Liver (tissue), 9 donors: ENCODE results near the gene ADAM21. TPM values are rescaled to one million over a fixed set of nuclear protein-coding genes. Genes with fewer than 3 reads are reported as not detected.
"Not testable (repeated sequence)": the region's sequence is repeated elsewhere in the genome, so short reads cannot be mapped to it uniquely, and the experiment has no call there.

Experiments used
- DNase-seq: peaks from one replicate; pipeline ENCODE4 v3.0.0-alpha.2; 2017; ENCODE audit warnings: low spot score
- H3K27ac ChIP-seq, 2 donors: one replicate each; pipeline ENCODE4 v1.7.0; 2013; ENCODE audit warnings: inconsistent platforms in 2 of 2, low read length in 2 of 2, control low read depth in 1 of 2, low read depth in 1 of 2, mild to moderate bottlenecking in 1 of 2
- H3K27me3 ChIP-seq, 4 donors: one replicate each; pipeline versions ENCODE4 v1.6.1 to v1.7.0; 2013; ENCODE audit warnings: low read length in 3 of 4, inconsistent platforms in 1 of 4, mild to moderate bottlenecking in 1 of 4, moderate library complexity in 1 of 4; ENCODE audit not compliant: control insufficient read depth in 4 of 4, insufficient read depth in 4 of 4
- H3K36me3 ChIP-seq, 4 donors: one replicate each; pipeline versions ENCODE4 v1.6.1 to v1.7.0; 2013; ENCODE audit warnings: low read length in 3 of 4, mild to moderate bottlenecking in 3 of 4, low read depth in 1 of 4, moderate library complexity in 1 of 4; ENCODE audit not compliant: control insufficient read depth in 4 of 4, insufficient read depth in 3 of 4
- H3K4me1 ChIP-seq, 4 donors: one replicate each; pipeline versions ENCODE4 v1.6.1 to v1.7.0; 2013; ENCODE audit warnings: low read length in 3 of 4, mild to moderate bottlenecking in 3 of 4, moderate library complexity in 1 of 4; ENCODE audit not compliant: control insufficient read depth in 4 of 4, insufficient read depth in 4 of 4
- H3K4me3 ChIP-seq, 3 donors: one replicate each; pipeline versions ENCODE4 v1.6.1 to v1.7.0; 2013; ENCODE audit warnings: low read length in 3 of 3, control low read depth in 1 of 3, low read depth in 1 of 3, mild to moderate bottlenecking in 1 of 3
- H3K9ac ChIP-seq, 2 donors: one replicate each; pipeline ENCODE4 v1.7.0; 2013; ENCODE audit warnings: low read length in 2 of 2, mild to moderate bottlenecking in 2 of 2, moderate library complexity in 2 of 2, control low read depth in 1 of 2, low read depth in 1 of 2
- H3K9me3 ChIP-seq, 4 donors: one replicate each; pipeline versions ENCODE4 v1.6.1 to v1.7.0; 2013; ENCODE audit warnings: low read length in 3 of 4; ENCODE audit not compliant: control insufficient read depth in 4 of 4
- EGR1 ChIP-seq, 2 donors: IDR thresholded peaks; 2 replicates each; pipeline ENCODE4 v1.6.1; 2016 to 2018; ENCODE audit warnings: antibody characterized with exemption in 2 of 2, low read depth in 2 of 2
- FOXA1 ChIP-seq: IDR thresholded peaks from 2 replicates; pipeline ENCODE4 v1.6.1; 2016; ENCODE audit warnings: antibody characterized with exemption
- FOXA2 ChIP-seq: IDR thresholded peaks from 2 replicates; pipeline ENCODE4 v1.6.1; 2016; ENCODE audit warnings: antibody characterized with exemption
- GABPA ChIP-seq, 2 donors: IDR thresholded peaks in 1 of 2; conservative IDR thresholded peaks in 1 of 2; 2 replicates each; pipeline ENCODE4 v1.6.1; 2016; ENCODE audit warnings: antibody characterized with exemption in 2 of 2, mild to moderate bottlenecking in 1 of 2, moderate library complexity in 1 of 2
- HNF4A ChIP-seq, 2 donors: conservative IDR thresholded peaks; 2 replicates each; pipeline ENCODE4 v1.6.1; 2016; ENCODE audit warnings: antibody characterized with exemption in 2 of 2, mild to moderate bottlenecking in 2 of 2
- HNF4G ChIP-seq: IDR thresholded peaks from 2 replicates; pipeline ENCODE4 v1.6.1; 2016; ENCODE audit warnings: antibody characterized with exemption
- JUND ChIP-seq, 2 donors: IDR thresholded peaks; 2 replicates each; pipeline ENCODE4 v1.6.1; 2016; ENCODE audit warnings: antibody characterized with exemption in 2 of 2
- RAD21 ChIP-seq, 2 donors: IDR thresholded peaks; 2 replicates each; pipeline ENCODE4 v1.6.1; 2016; ENCODE audit warnings: antibody characterized with exemption in 2 of 2, mild to moderate bottlenecking in 2 of 2
- RXRA ChIP-seq, 2 donors: IDR thresholded peaks; 2 replicates each; pipeline ENCODE4 v1.6.1; 2017 to 2018; ENCODE audit warnings: antibody characterized with exemption in 2 of 2, mild to moderate bottlenecking in 1 of 2
- TAF1 ChIP-seq: conservative IDR thresholded peaks from 2 replicates; pipeline ENCODE4 v1.6.1; 2016; ENCODE audit warnings: antibody characterized with exemption, mild to moderate bottlenecking
- YY1 ChIP-seq: IDR thresholded peaks from 2 replicates; pipeline ENCODE4 v1.6.1; 2016; ENCODE audit warnings: antibody characterized with exemption, mild to moderate bottlenecking
- WGBS: extraction: QIAGEN DNeasy Blood & Tissue Kit; methylation state at CpG from one replicate; pipeline ENCODE4 v1.1.7; 2013; 5-methylcytosine and 5-hydroxymethylcytosine counted together
- polyA plus RNA-seq, 2 donors: library from polyadenylated mRNA; stranded (reverse) in 1 of 2; unstranded in 1 of 2; fragments of 200-250 nt in 1 of 2; fragments of >200 nt in 1 of 2; fragmentation: Nextera tagmentation in 1 of 2; extraction: Ambion mirVana in 1 of 2; gene quantifications; one replicate each; pipeline versions ENCODE4 v1.2.1 to v1.2.3, GENCODE V29; 2013 to 2015
- total RNA-seq, 2 donors: library from RNA; depleted of rRNA; stranded (reverse); fragments of >200 nt; gene quantifications; one replicate each; pipeline ENCODE4 v1.2.3, GENCODE V29; 2014
- TF ChIP-seq, protein P1 (sequence below): fragments of 150-350 bp; IDR thresholded peaks from 2 replicates; pipeline ENCODE4 v1.5.1; 2017; ENCODE audit warnings: improper control_type of control experiment, low read depth, low read length; ENCODE audit not compliant: missing input control
- TF ChIP-seq, protein P2 (sequence below): IDR thresholded peaks from 2 replicates; pipeline ENCODE4 v1.6.1; 2016; ENCODE audit warnings: antibody characterized with exemption
- TF ChIP-seq, protein P3 (sequence below): IDR thresholded peaks from 2 replicates; pipeline ENCODE4 v1.6.1; 2016; ENCODE audit warnings: antibody characterized with exemption
- TF ChIP-seq, protein P4 (sequence below): IDR thresholded peaks from 2 replicates; pipeline ENCODE4 v1.6.1; 2016; ENCODE audit warnings: antibody characterized with exemption
- TF ChIP-seq, protein P5 (sequence below): IDR thresholded peaks from 2 replicates; pipeline ENCODE4 v1.6.1; 2016; ENCODE audit warnings: antibody characterized with exemption, mild to moderate bottlenecking
- donor health status: healthy.
- donor health status: healthy.
- donor health status: healthy.
- donor health status: healthy.
- donor health status: healthy.

Gene ADAM21
- total and polyA plus RNA-seq, 4 donors: 0.02 to 0.17 TPM; not detected in 2

DNA sequence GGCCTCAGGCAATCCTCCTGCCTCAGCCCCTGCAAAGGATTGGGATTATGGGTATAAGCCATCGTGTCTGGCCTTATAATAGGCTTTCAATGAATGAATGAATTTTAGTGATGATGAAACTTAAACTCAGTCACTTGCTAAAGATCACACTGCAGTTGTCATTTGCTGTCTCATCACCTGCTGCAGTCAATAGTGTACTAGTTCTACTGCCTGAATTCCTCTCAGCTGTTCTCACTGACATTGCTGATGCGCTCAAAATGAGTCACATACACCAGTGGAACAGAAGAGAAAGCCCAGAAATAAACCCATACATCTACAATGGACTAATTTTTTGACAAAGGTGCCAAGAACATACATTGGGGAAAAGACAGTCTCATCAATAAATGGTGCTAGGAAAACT lies 29.4 kb upstream of the ADAM21 start:
- TF ChIP-seq FOXA2 (no peak), TAF1 (no peak), HNF4A (conservative IDR thresholded peaks at IDR 0.05) (no peak), JUND (IDR thresholded peaks at IDR 0.05) (no peak), RXRA (IDR thresholded peaks at IDR 0.05) (no peak), YY1 (no peak), FOXA1 (no peak), EGR1 (IDR thresholded peaks at IDR 0.05; ENCODE audit: low read depth in 2 of 2) (no peak), HNF4G (no peak), GABPA (IDR thresholded peaks at IDR 0.05 in 1 of 2, conservative IDR thresholded peaks at IDR 0.05 in 1 of 2) (no peak)
- TF ChIP-seq, protein P1, sequence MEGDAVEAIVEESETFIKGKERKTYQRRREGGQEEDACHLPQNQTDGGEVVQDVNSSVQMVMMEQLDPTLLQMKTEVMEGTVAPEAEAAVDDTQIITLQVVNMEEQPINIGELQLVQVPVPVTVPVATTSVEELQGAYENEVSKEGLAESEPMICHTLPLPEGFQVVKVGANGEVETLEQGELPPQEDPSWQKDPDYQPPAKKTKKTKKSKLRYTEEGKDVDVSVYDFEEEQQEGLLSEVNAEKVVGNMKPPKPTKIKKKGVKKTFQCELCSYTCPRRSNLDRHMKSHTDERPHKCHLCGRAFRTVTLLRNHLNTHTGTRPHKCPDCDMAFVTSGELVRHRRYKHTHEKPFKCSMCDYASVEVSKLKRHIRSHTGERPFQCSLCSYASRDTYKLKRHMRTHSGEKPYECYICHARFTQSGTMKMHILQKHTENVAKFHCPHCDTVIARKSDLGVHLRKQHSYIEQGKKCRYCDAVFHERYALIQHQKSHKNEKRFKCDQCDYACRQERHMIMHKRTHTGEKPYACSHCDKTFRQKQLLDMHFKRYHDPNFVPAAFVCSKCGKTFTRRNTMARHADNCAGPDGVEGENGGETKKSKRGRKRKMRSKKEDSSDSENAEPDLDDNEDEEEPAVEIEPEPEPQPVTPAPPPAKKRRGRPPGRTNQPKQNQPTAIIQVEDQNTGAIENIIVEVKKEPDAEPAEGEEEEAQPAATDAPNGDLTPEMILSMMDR: no peak
- TF ChIP-seq, protein P2, sequence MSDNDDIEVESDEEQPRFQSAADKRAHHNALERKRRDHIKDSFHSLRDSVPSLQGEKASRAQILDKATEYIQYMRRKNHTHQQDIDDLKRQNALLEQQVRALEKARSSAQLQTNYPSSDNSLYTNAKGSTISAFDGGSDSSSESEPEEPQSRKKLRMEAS: no peak
- TF ChIP-seq, protein P3, sequence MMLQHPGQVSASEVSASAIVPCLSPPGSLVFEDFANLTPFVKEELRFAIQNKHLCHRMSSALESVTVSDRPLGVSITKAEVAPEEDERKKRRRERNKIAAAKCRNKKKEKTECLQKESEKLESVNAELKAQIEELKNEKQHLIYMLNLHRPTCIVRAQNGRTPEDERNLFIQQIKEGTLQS: no peak
- TF ChIP-seq, protein P4, sequence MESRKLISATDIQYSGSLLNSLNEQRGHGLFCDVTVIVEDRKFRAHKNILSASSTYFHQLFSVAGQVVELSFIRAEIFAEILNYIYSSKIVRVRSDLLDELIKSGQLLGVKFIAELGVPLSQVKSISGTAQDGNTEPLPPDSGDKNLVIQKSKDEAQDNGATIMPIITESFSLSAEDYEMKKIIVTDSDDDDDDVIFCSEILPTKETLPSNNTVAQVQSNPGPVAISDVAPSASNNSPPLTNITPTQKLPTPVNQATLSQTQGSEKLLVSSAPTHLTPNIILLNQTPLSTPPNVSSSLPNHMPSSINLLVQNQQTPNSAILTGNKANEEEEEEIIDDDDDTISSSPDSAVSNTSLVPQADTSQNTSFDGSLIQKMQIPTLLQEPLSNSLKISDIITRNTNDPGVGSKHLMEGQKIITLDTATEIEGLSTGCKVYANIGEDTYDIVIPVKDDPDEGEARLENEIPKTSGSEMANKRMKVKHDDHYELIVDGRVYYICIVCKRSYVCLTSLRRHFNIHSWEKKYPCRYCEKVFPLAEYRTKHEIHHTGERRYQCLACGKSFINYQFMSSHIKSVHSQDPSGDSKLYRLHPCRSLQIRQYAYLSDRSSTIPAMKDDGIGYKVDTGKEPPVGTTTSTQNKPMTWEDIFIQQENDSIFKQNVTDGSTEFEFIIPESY: no peak
- TF ChIP-seq, protein P5, sequence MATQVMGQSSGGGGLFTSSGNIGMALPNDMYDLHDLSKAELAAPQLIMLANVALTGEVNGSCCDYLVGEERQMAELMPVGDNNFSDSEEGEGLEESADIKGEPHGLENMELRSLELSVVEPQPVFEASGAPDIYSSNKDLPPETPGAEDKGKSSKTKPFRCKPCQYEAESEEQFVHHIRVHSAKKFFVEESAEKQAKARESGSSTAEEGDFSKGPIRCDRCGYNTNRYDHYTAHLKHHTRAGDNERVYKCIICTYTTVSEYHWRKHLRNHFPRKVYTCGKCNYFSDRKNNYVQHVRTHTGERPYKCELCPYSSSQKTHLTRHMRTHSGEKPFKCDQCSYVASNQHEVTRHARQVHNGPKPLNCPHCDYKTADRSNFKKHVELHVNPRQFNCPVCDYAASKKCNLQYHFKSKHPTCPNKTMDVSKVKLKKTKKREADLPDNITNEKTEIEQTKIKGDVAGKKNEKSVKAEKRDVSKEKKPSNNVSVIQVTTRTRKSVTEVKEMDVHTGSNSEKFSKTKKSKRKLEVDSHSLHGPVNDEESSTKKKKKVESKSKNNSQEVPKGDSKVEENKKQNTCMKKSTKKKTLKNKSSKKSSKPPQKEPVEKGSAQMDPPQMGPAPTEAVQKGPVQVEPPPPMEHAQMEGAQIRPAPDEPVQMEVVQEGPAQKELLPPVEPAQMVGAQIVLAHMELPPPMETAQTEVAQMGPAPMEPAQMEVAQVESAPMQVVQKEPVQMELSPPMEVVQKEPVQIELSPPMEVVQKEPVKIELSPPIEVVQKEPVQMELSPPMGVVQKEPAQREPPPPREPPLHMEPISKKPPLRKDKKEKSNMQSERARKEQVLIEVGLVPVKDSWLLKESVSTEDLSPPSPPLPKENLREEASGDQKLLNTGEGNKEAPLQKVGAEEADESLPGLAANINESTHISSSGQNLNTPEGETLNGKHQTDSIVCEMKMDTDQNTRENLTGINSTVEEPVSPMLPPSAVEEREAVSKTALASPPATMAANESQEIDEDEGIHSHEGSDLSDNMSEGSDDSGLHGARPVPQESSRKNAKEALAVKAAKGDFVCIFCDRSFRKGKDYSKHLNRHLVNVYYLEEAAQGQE: no peak
- Histone ChIP-seq H3K27ac (no peak overlapping the region), H3K9ac (no peak overlapping the region), H3K4me3 (no peak overlapping the region), H3K36me3 (no peaks in the 10 kb centered on the region), H3K9me3 (no peaks in the 10 kb centered on the region), H3K27me3 (no peaks in the 10 kb centered on the region), H3K4me1 (no peaks in the 10 kb centered on the region)
- no peak for DNase-seq
- 83% methylated on average over 2 of the region's 2 CpGs for WGBS

DNA sequence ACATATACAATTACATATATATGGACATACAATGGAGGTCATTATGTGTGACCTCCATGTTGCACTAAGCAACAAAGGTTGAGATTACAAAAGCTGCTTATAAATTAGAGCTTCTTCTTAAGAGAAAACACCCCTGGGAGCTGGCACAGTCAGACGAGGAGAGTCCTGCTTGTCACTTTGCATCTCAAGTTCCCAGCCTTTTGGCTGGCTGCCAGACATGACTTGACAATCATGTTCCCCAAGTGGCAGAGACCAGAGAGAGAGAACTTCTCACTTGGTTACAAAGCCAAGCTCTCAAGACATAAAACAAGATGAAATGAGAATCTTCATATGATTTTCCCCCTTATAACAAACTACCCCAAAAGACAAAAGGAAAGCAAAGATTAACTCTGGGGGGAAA lies 26.6 kb upstream of the ADAM21 start:
- TF ChIP-seq FOXA2 (no peak), RAD21 (IDR thresholded peaks at IDR 0.05) (no peak), HNF4A (conservative IDR thresholded peaks at IDR 0.05) (no peak), HNF4G (no peak), EGR1 (IDR thresholded peaks at IDR 0.05; ENCODE audit: low read depth in 2 of 2) (no peak)
- TF ChIP-seq, protein P5: no peak
- TF ChIP-seq, protein P2: no peak
- no peak for DNase-seq
- no peaks in the 10 kb centered on the region for H3K4me1 ChIP-seq
- no peak overlapping the region for H3K4me3 ChIP-seq
- H3K9ac ChIP-seq: no peak overlapping the region
- H3K27me3 ChIP-seq: no peaks in the 10 kb centered on the region
- no peaks in the 10 kb centered on the region for H3K9me3 ChIP-seq
- no peak overlapping the region for H3K27ac ChIP-seq
- H3K36me3 ChIP-seq: no peaks in the 10 kb centered on the region
- WGBS: 26% methylated on average over 1 of the region's 1 CpG

DNA sequence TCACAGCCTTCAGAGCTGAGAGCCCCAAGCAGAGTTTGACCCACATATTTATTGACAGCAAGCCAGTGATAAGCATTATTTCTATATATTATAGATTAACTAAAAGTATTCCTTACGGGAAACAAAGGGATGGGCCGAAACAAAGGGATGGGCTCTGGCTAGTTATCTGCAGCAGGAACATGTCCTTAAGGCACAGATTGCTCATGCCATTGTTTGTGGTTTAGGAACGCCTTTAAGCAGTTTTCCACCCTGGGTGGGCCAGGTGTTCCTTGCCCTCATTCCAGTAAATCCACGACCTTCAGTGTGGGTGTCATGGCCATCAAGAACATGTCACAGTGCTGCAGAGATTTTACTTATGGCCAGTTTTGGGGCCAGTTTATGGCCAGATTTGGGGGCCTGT lies 25.4 kb upstream of the ADAM21 start:
- WGBS: 85% methylated on average over 4 of the region's 4 CpGs
- not testable (repeated sequence) for H3K27me3 ChIP-seq

More for the DNA sequence above, 25.4 kb upstream of the ADAM21 start:
- H3K27ac ChIP-seq, H3K36me3 ChIP-seq, DNase-seq, H3K9ac ChIP-seq, H3K9me3 ChIP-seq, H3K4me1 ChIP-seq, H3K4me3 ChIP-seq: not testable (repeated sequence)
